Prostate gland (tissue), 2 donors: ENCODE data around the gene GOT1.

ENCODE experiments used
- CTCF ChIP-seq, 4 experiments: fragments of 200-600 bp in 2 of 4; fragments of 450-650 bp in 2 of 4; sonication (generic) in 2 of 4; IDR thresholded peaks; 1 replicate in 3 of 4; 2 replicates in 1 of 4; pipeline ENCODE4 v1.5.1; 2016 to 2019; ENCODE audit warnings: antibody characterized with exemption in 4 of 4, mild to moderate bottlenecking in 2 of 4, moderate library complexity in 2 of 4
- POLR2AphosphoS5 ChIP-seq: sonication (generic); formaldehyde crosslinking; IDR thresholded peaks from one replicate; pipeline ENCODE4 v1.6.1; 2017; ENCODE audit warnings: antibody characterized with exemption

GRCh38 chr10:99424656-99425055 is 5.8 kb downstream of the GOT1 start:
- no peak for TF ChIP-seq CTCF (IDR thresholded peaks at IDR 0.05)
- no peak for TF ChIP-seq POLR2AphosphoS5
